MM.1S (cell line): ENCODE measurements around the gene RPL38.

ENCODE experiments used
- DNase-seq: peaks from one replicate; pipeline ENCODE4 v3.0.0-alpha.2; 2015
- H2AFZ ChIP-seq: fragments of 300-600 bp; sonication (generic); 2 replicates; pipeline ENCODE4 v1.6.0; 2016; ENCODE audit warnings: antibody characterized with exemption, low read length
- H3F3A ChIP-seq: fragments of 300-600 bp; sonication (generic); 2 replicates; pipeline ENCODE4 v1.6.1; 2016; ENCODE audit warnings: mild to moderate bottlenecking, antibody characterized with exemption, low read length, moderate library complexity, mixed read lengths; ENCODE audit not compliant: insufficient read depth
- H3K27ac ChIP-seq: fragments of 300-600 bp; sonication (generic); 2 replicates; pipeline ENCODE4 v1.5.1; 2016; ENCODE audit warnings: mild to moderate bottlenecking, low read length
- H3K27me3 ChIP-seq: fragments of 300-600 bp; sonication (generic); replicated peaks from 2 replicates; pipeline ENCODE4 v1.6.0; 2016; ENCODE audit warnings: low read length; ENCODE audit not compliant: insufficient read depth
- H3K36me3 ChIP-seq: fragments of 300-600 bp; sonication (generic); replicated peaks from 2 replicates; pipeline ENCODE4 v1.6.1; 2016; ENCODE audit warnings: mild to moderate bottlenecking, low read length, mixed read lengths; ENCODE audit not compliant: insufficient read depth
- H3K4me1 ChIP-seq: fragments of 300-600 bp; sonication (generic); 2 replicates; pipeline ENCODE4 v1.6.1; 2016; ENCODE audit warnings: low read length, mixed read lengths
- H3K4me2 ChIP-seq: fragments of 300-600 bp; sonication (generic); 2 replicates; pipeline ENCODE4 v1.6.0; 2016; ENCODE audit warnings: low read depth, low read length
- H3K4me3 ChIP-seq: fragments of 300-600 bp; sonication (generic); 2 replicates; pipeline ENCODE4 v1.5.1; 2016; ENCODE audit warnings: low read length, mixed read lengths
- H3K79me2 ChIP-seq: fragments of 300-600 bp; sonication (generic); 2 replicates; pipeline ENCODE4 v1.6.1; 2016; ENCODE audit warnings: mixed run types, low read length, mixed read lengths
- H3K9ac ChIP-seq: fragments of 300-600 bp; sonication (generic); 2 replicates; pipeline ENCODE4 v1.6.1; 2016; ENCODE audit warnings: low read length, mixed read lengths
- H3K9me2 ChIP-seq: fragments of 300-600 bp; sonication (generic); replicated peaks from 2 replicates; pipeline ENCODE4 v1.6.1; 2016; ENCODE audit warnings: mild to moderate bottlenecking, low read length, mixed read lengths; ENCODE audit not compliant: insufficient read depth
- H3K9me3 ChIP-seq: fragments of 300-600 bp; sonication (generic); replicated peaks from 2 replicates; pipeline ENCODE4 v1.6.1; 2016; ENCODE audit warnings: mild to moderate bottlenecking, low read length, mixed read lengths; ENCODE audit not compliant: insufficient read depth
- H4K20me1 ChIP-seq: fragments of 300-600 bp; sonication (generic); 2 replicates; pipeline ENCODE4 v1.6.1; 2016; ENCODE audit warnings: mild to moderate bottlenecking, low read length, moderate library complexity, mixed read lengths; ENCODE audit not compliant: insufficient read depth
- CTCF ChIP-seq: fragments of 300-600 bp; sonication (generic); IDR thresholded peaks from 2 replicates; pipeline ENCODE4 v1.5.1; 2016; ENCODE audit warnings: antibody characterized with exemption, low read length, mixed read lengths
- EZH2 ChIP-seq: fragments of 300-600 bp; sonication (generic); optimal IDR thresholded peaks from 2 replicates; pipeline ENCODE3; 2017; ENCODE audit warnings: low read depth, mild to moderate bottlenecking, antibody characterized with exemption, low read length, mixed read lengths
- EZH2phosphoT487 ChIP-seq: fragments of 300-600 bp; sonication (generic); IDR thresholded peaks from 2 replicates; pipeline ENCODE4 v1.6.1; 2018; ENCODE audit warnings: antibody characterized with exemption, low read length

Gene RPL38

GRCh38 chr17:74214484-74215341 lies 11.2 kb downstream of the RPL38 start:
- H3K9me2 ChIP-seq, result no peaks in the 10 kb centered on the region
- TF ChIP-seq CTCF (no peak), EZH2 (no peak), EZH2phosphoT487 (no peak)
- peaks cover 10% of the 10 kb centered on the region; the same call in 1 of the 2 replicates for H3K4me1 ChIP-seq
- H3K9ac ChIP-seq, result no peak overlapping the region
- no peak overlapping the region for H2AFZ ChIP-seq
- H3K4me3 ChIP-seq, result no peak overlapping the region
- H3K27me3 ChIP-seq, result peaks cover 18% of the 10 kb centered on the region
- peaks cover 33% of the 10 kb centered on the region for H3F3A ChIP-seq
- H3K36me3 ChIP-seq, result peaks cover 3% of the 10 kb centered on the region; the same call in 1 of the 2 replicates
- H3K79me2 ChIP-seq, result 0 out of 2 replicates have a peak, but pooled peaks cover 3% of the 10 kb centered on the region
- DNase-seq, result no peak
- H3K9me3 ChIP-seq, result no peaks in the 10 kb centered on the region
- H3K27ac ChIP-seq, result no peak overlapping the region
- peaks cover 13% of the 10 kb centered on the region for H4K20me1 ChIP-seq
- H3K4me2 ChIP-seq, result no peak overlapping the region

- Histone ChIP-seq H3K4me1 (peaks cover 10% of the 10 kb centered on the region; the same call in 1 of the 2 replicates), H3K36me3 (no peaks in the 10 kb centered on the region), H3K79me2 (no peaks in the 10 kb centered on the region), H3K4me2 (no peak overlapping the region), H3K27ac (no peak overlapping the region), H3K27me3 (peaks cover 22% of the 10 kb centered on the region), H3K9ac (no peak overlapping the region), H2AFZ (no peak overlapping the region), H3F3A (peaks cover 27% of the 10 kb centered on the region), H3K9me3 (no peaks in the 10 kb centered on the region), H4K20me1 (peaks cover 8% of the 10 kb centered on the region; the same call in 1 of the 2 replicates), H3K9me2 (no peaks in the 10 kb centered on the region), H3K4me3 (no peak overlapping the region)
- no peak for TF ChIP-seq EZH2phosphoT487
- TF ChIP-seq CTCF, result no peak
- no peak for TF ChIP-seq EZH2
- no peak for DNase-seq
Observed at GRCh38 chr17:74215342-74215727, 11.9 kb downstream of the RPL38 start.

- peaks cover 4% of the 10 kb centered on the region; the same call in 1 of the 2 replicates for H3K4me1 ChIP-seq
Observed at GRCh38 chr17:74216505-74216904, 13.0 kb downstream of the RPL38 start.

More at GRCh38 chr17:74216505-74216904, 13.0 kb downstream of the RPL38 start:
- Histone ChIP-seq H3K27me3 (peaks cover 22% of the 10 kb centered on the region), H3K9ac (no peak overlapping the region), H3K9me3 (no peaks in the 10 kb centered on the region), H3K36me3 (no peaks in the 10 kb centered on the region), H3K79me2 (no peaks in the 10 kb centered on the region), H3K4me2 (no peak overlapping the region), H4K20me1 (no peaks in the 10 kb centered on the region), H3K9me2 (no peaks in the 10 kb centered on the region), H3K27ac (no peak overlapping the region), H2AFZ (no peak overlapping the region), H3F3A (peaks cover 17% of the 10 kb centered on the region), H3K4me3 (no peak overlapping the region)
- no peak for DNase-seq
- TF ChIP-seq CTCF (no peak), EZH2 (no peak), EZH2phosphoT487 (no peak)
